ENCODE data around the gene TAF5L.
"Not testable (repeated sequence)": the region's sequence is repeated elsewhere in the genome, so short reads cannot be mapped to it uniquely, and the experiment has no call there.

Gene TAF5L

GRCh38 chr1:229608590-229608989 is 17.3 kb downstream of the TAF5L start:
- no peak for DNase-seq (ENCODE audit: low read depth in 4 of 4, low spot score in 1 of 4)

- no peak for DNase-seq (ENCODE audit: low read depth in 4 of 4, low spot score in 1 of 4)
Observed at GRCh38 chr1:229607370-229607769, 18.6 kb downstream of the TAF5L start.

GRCh38 chr1:229603371-229604005 is 22.4 kb downstream of the TAF5L start:
- no peak for DNase-seq (ENCODE audit: low read depth in 4 of 4, low spot score in 1 of 4)

- DNase-seq (ENCODE audit: low read depth in 4 of 4, low spot score in 1 of 4) = no peak
Observed at GRCh38 chr1:229600229-229600628, 25.7 kb downstream of the TAF5L start.

GRCh38 chr1:229599218-229599954 is 26.5 kb downstream of the TAF5L start:
- DNase-seq (ENCODE audit: low read depth in 4 of 4, low spot score in 1 of 4) = no peak

- no peak for DNase-seq (ENCODE audit: low read depth in 4 of 4, low spot score in 1 of 4)
Observed at GRCh38 chr1:229597877-229598276, 28.0 kb downstream of the TAF5L start.

GRCh38 chr1:229596925-229597699 is 28.8 kb downstream of the TAF5L start:
- no peak for DNase-seq (ENCODE audit: low read depth in 4 of 4, low spot score in 1 of 4)

- not testable (repeated sequence) for DNase-seq (ENCODE audit: low read depth in 4 of 4, low spot score in 1 of 4)
Observed at GRCh38 chr1:229595876-229596275, 30.0 kb downstream of the TAF5L start.

- DNase-seq (ENCODE audit: low read depth in 4 of 4, low spot score in 1 of 4) = no peak
Observed at GRCh38 chr1:229594227-229595008, 31.5 kb downstream of the TAF5L start.

GRCh38 chr1:229593800-229594199 is 32.1 kb downstream of the TAF5L start:
- DNase-seq (ENCODE audit: low read depth in 4 of 4, low spot score in 1 of 4) = no peak

- DNase-seq (ENCODE audit: low read depth in 4 of 4, low spot score in 1 of 4) = no peak
Observed at GRCh38 chr1:229590119-229590518, 35.8 kb downstream of the TAF5L start.

- no peak for DNase-seq (ENCODE audit: low read depth in 4 of 4, low spot score in 1 of 4)
Observed at GRCh38 chr1:229585338-229585737, 40.6 kb downstream of the TAF5L start.

- DNase-seq (ENCODE audit: low read depth in 4 of 4, low spot score in 1 of 4) = no peak
Observed at GRCh38 chr1:229582715-229583114, 43.2 kb downstream of the TAF5L start.

GRCh38 chr1:229582011-229582694 is 43.8 kb downstream of the TAF5L start:
- DNase-seq (ENCODE audit: low read depth in 4 of 4, low spot score in 1 of 4) = no peak

- DNase-seq (ENCODE audit: low read depth in 4 of 4, low spot score in 1 of 4) = no peak
Observed at GRCh38 chr1:229581485-229581884, 44.4 kb downstream of the TAF5L start.

- DNase-seq (ENCODE audit: low read depth in 4 of 4, low spot score in 1 of 4) = no peak
Observed at GRCh38 chr1:229579059-229579673, 46.8 kb downstream of the TAF5L start.

GRCh38 chr1:229578168-229579058 is 47.5 kb downstream of the TAF5L start:
- no peak for DNase-seq (ENCODE audit: low read depth in 4 of 4, low spot score in 1 of 4)

- DNase-seq (ENCODE audit: low read depth in 4 of 4, low spot score in 1 of 4) = no peak
Observed at GRCh38 chr1:229574679-229575442, 51.1 kb downstream of the TAF5L start.
